Vagina (tissue), 2 donors: ENCODE data around the gene CYP26C1. TPM values are rescaled to one million over a fixed set of nuclear protein-coding genes. Genes with fewer than 3 reads are reported as not detected.

Source experiments
- DNase-seq, 2 donors: peaks; one replicate each; pipeline ENCODE4 v3.0.0-alpha.2; 2017; ENCODE audit errors: extremely low spot score in 2 of 2
- H3K27ac ChIP-seq: fragments of 200-600 bp; sonication (generic); one replicate; pipeline ENCODE4 v1.5.1; 2019
- H3K27me3 ChIP-seq: fragments of 200-600 bp; sonication (generic); one replicate; pipeline ENCODE4 v1.5.1; 2019
- H3K36me3 ChIP-seq, 2 donors: fragments of 200-600 bp; sonication (generic); one replicate each; pipeline ENCODE4 v1.5.1; 2017 to 2019
- H3K4me1 ChIP-seq: fragments of 200-600 bp; sonication (generic); one replicate; pipeline ENCODE4 v1.5.1; 2019
- H3K4me3 ChIP-seq, 2 donors: fragments of 200-600 bp; sonication (generic); 1 replicate in 1 of 2; 2 replicates in 1 of 2; pipeline ENCODE4 v1.5.1; 2016 to 2019
- H3K9me3 ChIP-seq: fragments of 200-600 bp; sonication (generic); one replicate; pipeline ENCODE4 v1.5.1; 2019
- CTCF ChIP-seq, 3 experiments: fragments of 450-650 bp in 2 of 3; fragments of 200-600 bp in 1 of 3; sonication (generic) in 1 of 3; IDR thresholded peaks; one replicate each; pipeline ENCODE4 v1.5.1; 2017 to 2019; ENCODE audit warnings: antibody characterized with exemption in 3 of 3, mild to moderate bottlenecking in 2 of 3, moderate library complexity in 2 of 3
- POLR2A ChIP-seq, 2 donors: fragments of 450-650 bp; IDR thresholded peaks; one replicate each; pipeline ENCODE4 v1.6.1; 2017; ENCODE audit warnings: antibody characterized with exemption in 2 of 2, mild to moderate bottlenecking in 2 of 2, moderate library complexity in 2 of 2
- POLR2AphosphoS5 ChIP-seq, 2 donors: sonication (generic); formaldehyde crosslinking; IDR thresholded peaks; one replicate each; pipeline ENCODE4 v1.9.0; 2017; ENCODE audit warnings: antibody characterized with exemption in 2 of 2, mild to moderate bottlenecking in 2 of 2, low read depth in 1 of 2; ENCODE audit not compliant: insufficient read depth in 1 of 2
- intact Hi-C: fragments of 100-400 bp; cut with DNase I; formaldehyde crosslinking; loops from one replicate; pipeline ENCODE4 v1.15.1; 2023
- total RNA-seq: library from RNA; depleted of rRNA; stranded (reverse); fragments of >200 nt; gene quantifications from one replicate; pipeline ENCODE4 v1.2.3, GENCODE V29; 2016

Gene CYP26C1
- total RNA-seq, 1 donor from 2014 or later, result not detected

- intact Hi-C loops, result no loop called here
- Histone ChIP-seq H3K4me1 (no peaks in the 10 kb centered on the region), H3K27ac (no peak overlapping the region), H3K27me3 (no peaks in the 10 kb centered on the region), H3K4me3 (no peak overlapping the region), H3K9me3 (no peaks in the 10 kb centered on the region), H3K36me3 (no peaks in the 10 kb centered on the region)
- TF ChIP-seq POLR2AphosphoS5 (IDR thresholded peaks at IDR 0.05; ENCODE audit: insufficient read depth in 1 of 2, low read depth in 1 of 2) (no peak), POLR2A (IDR thresholded peaks at IDR 0.05) (no peak), CTCF (IDR thresholded peaks at IDR 0.05) (no peak)
- no peak for DNase-seq
Observed at GRCh38 chr10:93110472-93111146, 50.0 kb downstream of the CYP26C1 start.

- Histone ChIP-seq H3K27me3 (no peaks in the 10 kb centered on the region), H3K36me3 (no peaks in the 10 kb centered on the region), H3K4me3 (no peak overlapping the region), H3K9me3 (no peaks in the 10 kb centered on the region), H3K27ac (no peak overlapping the region), H3K4me1 (no peaks in the 10 kb centered on the region)
- no peak for DNase-seq
- intact Hi-C loops, result no loop called here
- TF ChIP-seq POLR2AphosphoS5 (IDR thresholded peaks at IDR 0.05; ENCODE audit: insufficient read depth in 1 of 2, low read depth in 1 of 2) (no peak), CTCF (IDR thresholded peaks at IDR 0.05) (no peak), POLR2A (IDR thresholded peaks at IDR 0.05) (no peak)
Observed at GRCh38 chr10:93113042-93113441, 52.4 kb downstream of the CYP26C1 start.

GRCh38 chr10:93115661-93116383 lies 55.2 kb downstream of the CYP26C1 start:
- Histone ChIP-seq H3K27me3 (no peaks in the 10 kb centered on the region), H3K4me1 (no peaks in the 10 kb centered on the region), H3K36me3 (no peaks in the 10 kb centered on the region), H3K4me3 (no peak overlapping the region), H3K9me3 (no peaks in the 10 kb centered on the region), H3K27ac (no peak overlapping the region)
- peak in 1 of 2 donors; percentile 42 for DNase-seq
- TF ChIP-seq CTCF (IDR thresholded peaks at IDR 0.05), result peak in 1 of 3 experiments; percentile 26
- no peak for TF ChIP-seq POLR2A (IDR thresholded peaks at IDR 0.05)
- intact Hi-C loops, result no loop called here

Other genes with a start within 250 kb of the CYP26C1 start
- gene EXOC6, start 212.3 kb upstream of the CYP26C1 start, total RNA-seq, result 9.3 TPM
- gene CYP26A1, start 13.1 kb downstream of the CYP26C1 start, total RNA-seq, result not detected